ENCODE data around the gene ADAMTS18. TPM values are rescaled to one million over a fixed set of nuclear protein-coding genes. Genes with fewer than 3 reads are reported as not detected.

Gene ADAMTS18
- total RNA-seq, 4 donors from 2014 or later = 0.15 to 5.6 (median 0.19) TPM; not detected in 1

GRCh38 chr16:77330332-77331042 lies 104.3 kb downstream of the ADAMTS18 start:
- Histone ChIP-seq H3K4me1 (no peaks in the 10 kb centered on the region), H3K27me3 (no peaks in the 10 kb centered on the region), H3K36me3 (no peaks in the 10 kb centered on the region), H3K4me3 (no peak overlapping the region), H3K27ac (no peak overlapping the region), H3K9me3 (no peaks in the 10 kb centered on the region)
- TF ChIP-seq POLR2AphosphoS5 (IDR thresholded peaks at IDR 0.05) (no peak), POLR2A (IDR thresholded peaks at IDR 0.05) (no peak), EP300 (IDR thresholded peaks at IDR 0.05) (no peak)
- TF ChIP-seq, protein P1, sequence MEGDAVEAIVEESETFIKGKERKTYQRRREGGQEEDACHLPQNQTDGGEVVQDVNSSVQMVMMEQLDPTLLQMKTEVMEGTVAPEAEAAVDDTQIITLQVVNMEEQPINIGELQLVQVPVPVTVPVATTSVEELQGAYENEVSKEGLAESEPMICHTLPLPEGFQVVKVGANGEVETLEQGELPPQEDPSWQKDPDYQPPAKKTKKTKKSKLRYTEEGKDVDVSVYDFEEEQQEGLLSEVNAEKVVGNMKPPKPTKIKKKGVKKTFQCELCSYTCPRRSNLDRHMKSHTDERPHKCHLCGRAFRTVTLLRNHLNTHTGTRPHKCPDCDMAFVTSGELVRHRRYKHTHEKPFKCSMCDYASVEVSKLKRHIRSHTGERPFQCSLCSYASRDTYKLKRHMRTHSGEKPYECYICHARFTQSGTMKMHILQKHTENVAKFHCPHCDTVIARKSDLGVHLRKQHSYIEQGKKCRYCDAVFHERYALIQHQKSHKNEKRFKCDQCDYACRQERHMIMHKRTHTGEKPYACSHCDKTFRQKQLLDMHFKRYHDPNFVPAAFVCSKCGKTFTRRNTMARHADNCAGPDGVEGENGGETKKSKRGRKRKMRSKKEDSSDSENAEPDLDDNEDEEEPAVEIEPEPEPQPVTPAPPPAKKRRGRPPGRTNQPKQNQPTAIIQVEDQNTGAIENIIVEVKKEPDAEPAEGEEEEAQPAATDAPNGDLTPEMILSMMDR (IDR thresholded peaks at IDR 0.05) = no peak
- WGBS, 2 donors (ENCODE audit: low coverage in 1 of 2) = 57 to 60% methylated on average over 2 to 5 of the region's 5 CpGs
- no peak for ATAC-seq

GRCh38 chr16:77328768-77329167 lies 106.1 kb downstream of the ADAMTS18 start:
- no peak for TF ChIP-seq EP300 (IDR thresholded peaks at IDR 0.05)
- no peak for TF ChIP-seq POLR2A (IDR thresholded peaks at IDR 0.05)
- TF ChIP-seq, protein P1 (IDR thresholded peaks at IDR 0.05) = no peak
- no peak for TF ChIP-seq POLR2AphosphoS5 (IDR thresholded peaks at IDR 0.05)
- no peaks in the 10 kb centered on the region for H3K4me1 ChIP-seq
- no peak overlapping the region for H3K27ac ChIP-seq
- H3K36me3 ChIP-seq = no peaks in the 10 kb centered on the region
- H3K27me3 ChIP-seq = no peaks in the 10 kb centered on the region
- H3K4me3 ChIP-seq = no peak overlapping the region
- no peak for ATAC-seq
- H3K9me3 ChIP-seq = no peaks in the 10 kb centered on the region
- 37 to 65% methylated on average over 3 to 4 of the region's 4 CpGs for WGBS, 2 donors (ENCODE audit: low coverage in 1 of 2)

DNA sequence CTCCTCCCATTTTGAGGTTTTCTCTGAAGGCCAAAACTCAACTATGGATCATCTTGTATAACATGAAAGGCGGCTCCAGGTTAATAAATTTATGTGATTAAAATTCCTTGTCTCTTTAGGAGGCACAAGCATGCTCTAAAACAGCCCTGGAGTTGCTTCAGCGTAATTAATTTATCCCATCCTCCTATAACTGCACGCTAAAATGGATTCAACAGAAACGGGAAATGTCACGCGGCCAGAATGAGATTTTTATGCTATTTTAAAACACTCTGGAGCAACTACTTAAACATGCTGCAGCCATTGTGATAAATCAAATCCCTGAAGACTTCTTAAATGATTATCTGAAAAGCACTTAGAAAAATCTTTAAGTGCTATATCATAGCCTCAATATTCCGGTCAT lies 106.6 kb downstream of the ADAMTS18 start:
- no peaks in the 10 kb centered on the region for H3K4me1 ChIP-seq
- no peak overlapping the region for H3K4me3 ChIP-seq
- ATAC-seq = no peak
- H3K36me3 ChIP-seq = no peaks in the 10 kb centered on the region
- no peak for TF ChIP-seq EP300 (IDR thresholded peaks at IDR 0.05)
- TF ChIP-seq POLR2AphosphoS5 (IDR thresholded peaks at IDR 0.05) = no peak
- TF ChIP-seq, protein P1 (IDR thresholded peaks at IDR 0.05) = no peak
- TF ChIP-seq POLR2A (IDR thresholded peaks at IDR 0.05) = no peak
- H3K9me3 ChIP-seq = no peaks in the 10 kb centered on the region
- 46 to 55% methylated on average over 7 of the region's 7 CpGs for WGBS, 2 donors (ENCODE audit: low coverage in 1 of 2)
- H3K27me3 ChIP-seq = no peaks in the 10 kb centered on the region
- H3K27ac ChIP-seq = no peak overlapping the region

GRCh38 chr16:77327717-77328116 lies 107.1 kb downstream of the ADAMTS18 start:
- TF ChIP-seq, protein P1 (IDR thresholded peaks at IDR 0.05) = no peak
- TF ChIP-seq POLR2AphosphoS5 (IDR thresholded peaks at IDR 0.05) (no peak), POLR2A (IDR thresholded peaks at IDR 0.05) (no peak), EP300 (IDR thresholded peaks at IDR 0.05) (no peak)
- ATAC-seq = no peak
- WGBS, 2 donors (ENCODE audit: low coverage in 1 of 2) = 73 to 76% methylated on average over 2 of the region's 2 CpGs

GRCh38 chr16:77324729-77325128 lies 110.1 kb downstream of the ADAMTS18 start:
- ATAC-seq = no peak
- H3K4me1 ChIP-seq = no peaks in the 10 kb centered on the region
- WGBS, 2 donors (ENCODE audit: low coverage in 1 of 2) = 61 to 77% methylated on average over 3 of the region's 3 CpGs

More at GRCh38 chr16:77327717-77328116, 107.1 kb downstream of the ADAMTS18 start:
- Histone ChIP-seq H3K9me3 (no peaks in the 10 kb centered on the region), H3K4me3 (no peak overlapping the region), H3K27me3 (no peaks in the 10 kb centered on the region), H3K4me1 (no peaks in the 10 kb centered on the region), H3K27ac (no peak overlapping the region), H3K36me3 (no peaks in the 10 kb centered on the region)

More at GRCh38 chr16:77324729-77325128, 110.1 kb downstream of the ADAMTS18 start:
- H3K36me3 ChIP-seq = no peaks in the 10 kb centered on the region
- H3K27me3 ChIP-seq = no peaks in the 10 kb centered on the region
- H3K4me3 ChIP-seq = no peak overlapping the region
- H3K27ac ChIP-seq = no peak overlapping the region
- no peak for TF ChIP-seq POLR2AphosphoS5 (IDR thresholded peaks at IDR 0.05)
- no peaks in the 10 kb centered on the region for H3K9me3 ChIP-seq
